GM18519 (cell line): ENCODE measurements around the gene AKNA.

Source experiments
- ATAC-seq: cut with Tn5 transposase; IDR thresholded peaks from one replicate; pipeline ENCODE4 v1.9.1; 2021; ENCODE audit warnings: mild to moderate bottlenecking, moderate library complexity; ENCODE audit not compliant: unreplicated experiment, low FRiP score

The AKNA gene

DNA sequence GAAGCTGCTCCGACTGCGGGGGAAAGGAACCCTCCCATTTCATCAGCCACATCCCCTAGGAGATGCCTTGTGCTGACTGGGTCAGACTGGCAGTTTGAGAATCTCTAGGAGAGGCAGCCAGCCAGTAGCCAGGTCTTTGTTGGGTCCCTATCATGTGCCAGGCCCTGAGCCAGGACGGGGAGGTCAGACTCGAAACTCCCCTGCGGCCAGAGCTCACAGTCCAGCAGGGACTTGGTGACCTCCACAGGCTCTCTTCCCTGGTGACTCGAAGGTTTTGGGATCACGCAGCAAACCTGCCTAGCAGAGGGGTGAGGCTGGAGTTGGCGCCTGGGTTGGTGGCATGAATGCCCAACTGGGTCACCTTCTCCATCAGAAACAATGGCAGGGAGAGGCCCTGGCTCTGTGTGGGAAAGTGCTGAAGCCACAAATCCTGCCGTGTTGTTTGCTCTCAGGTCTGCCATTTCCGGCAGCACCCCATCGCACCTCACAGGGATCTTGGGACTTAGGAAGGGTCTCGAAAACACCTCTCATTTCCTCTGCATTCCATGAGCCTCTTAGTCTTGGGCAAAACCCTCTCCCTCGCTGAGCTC lies 79.3 kb downstream of the AKNA start:
- ATAC-seq: no peak

DNA sequence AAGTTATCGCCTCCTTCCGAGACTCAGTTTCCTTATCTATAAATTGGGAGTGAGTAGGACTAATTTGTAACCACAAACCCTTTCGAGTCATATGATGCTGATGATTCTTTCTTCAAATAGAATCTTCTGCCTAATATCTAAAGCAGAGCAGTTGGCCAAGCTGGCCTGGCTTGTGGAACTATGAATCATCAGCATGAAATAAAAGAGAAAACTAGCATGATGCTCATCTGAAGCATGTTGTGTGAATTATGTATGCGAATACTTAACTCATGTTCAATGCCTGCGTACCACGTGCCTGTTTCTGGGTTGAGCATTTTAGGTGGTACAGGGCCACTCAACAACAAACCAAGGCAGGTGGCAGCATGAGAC lies 79.9 kb downstream of the AKNA start:
- ATAC-seq: no peak

DNA sequence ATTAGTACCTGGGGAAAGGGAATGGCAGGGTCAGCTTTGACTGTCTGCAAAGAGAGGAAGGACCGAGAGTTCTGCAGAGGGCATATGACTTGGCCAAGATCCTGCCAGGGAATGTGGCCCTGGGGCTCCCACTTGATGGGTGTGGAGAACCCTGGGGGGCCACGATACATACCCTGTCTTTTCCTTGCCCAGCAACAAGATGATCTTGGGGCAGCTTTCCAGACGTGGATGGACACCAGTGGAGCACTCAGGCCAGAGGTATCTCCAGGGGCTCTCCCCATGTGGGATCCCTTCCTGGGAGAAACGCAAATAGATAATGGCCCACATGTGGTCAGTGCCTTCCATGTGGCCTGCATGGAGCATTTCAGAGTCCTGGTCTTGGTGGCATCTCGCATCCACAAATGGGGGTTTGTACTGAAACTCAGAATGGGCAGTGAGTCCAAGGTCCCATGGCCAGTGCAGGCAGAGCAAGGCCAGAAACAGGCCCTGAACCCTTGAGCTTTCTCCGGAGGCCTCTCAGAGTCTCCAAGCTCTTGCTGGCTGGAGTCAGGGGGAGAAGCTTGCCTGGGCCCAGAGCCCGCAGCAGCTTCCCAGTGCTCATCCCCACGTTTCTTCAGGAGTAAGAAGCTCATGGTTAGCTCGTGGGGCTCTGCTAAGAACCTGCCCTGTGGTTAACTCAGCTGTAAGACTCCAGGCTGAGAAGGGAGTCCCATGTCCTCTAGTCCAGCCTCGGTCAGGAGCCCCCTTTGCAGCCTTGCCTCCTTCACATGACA lies 83.2 kb downstream of the AKNA start:
- no peak for ATAC-seq

DNA sequence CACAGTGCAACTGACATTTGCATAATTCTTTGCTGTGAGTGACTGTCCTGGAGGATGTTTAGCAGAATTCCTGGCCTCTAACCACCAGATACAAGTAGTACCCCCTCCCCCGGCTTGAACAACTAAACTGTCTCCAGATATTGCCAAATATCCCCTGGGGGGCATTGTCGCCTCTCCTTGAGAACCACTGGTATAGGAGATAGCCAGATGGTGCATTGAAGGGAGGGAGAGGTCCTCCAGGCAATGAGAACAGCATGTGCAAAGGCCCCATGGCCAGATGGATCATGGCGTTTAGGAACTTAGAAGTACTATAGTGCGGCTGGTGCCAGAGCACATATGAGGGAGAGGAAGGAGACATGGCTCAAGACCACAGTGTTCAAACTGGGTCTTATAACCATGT lies 83.8 kb downstream of the AKNA start:
- ATAC-seq: no peak

DNA sequence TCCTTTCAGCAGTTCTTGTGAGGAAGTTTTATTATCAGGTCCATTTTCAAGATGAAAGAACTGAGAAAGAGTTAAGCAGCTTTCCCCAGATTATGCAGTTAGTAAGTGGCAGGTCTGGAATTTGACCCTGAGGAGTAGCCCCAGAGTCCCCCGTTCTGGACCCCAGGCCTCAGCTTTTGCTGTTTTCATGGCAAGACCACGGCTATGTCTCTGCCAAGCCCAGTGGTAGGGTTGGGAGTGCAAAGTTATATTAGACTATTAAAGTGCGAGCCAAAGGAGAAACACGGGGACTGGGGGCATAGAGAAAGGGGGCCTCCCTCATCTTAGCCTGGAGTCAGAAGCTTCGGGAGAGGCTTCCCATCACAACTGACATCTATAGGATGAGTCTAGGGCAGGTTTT lies 84.2 kb downstream of the AKNA start:
- no peak for ATAC-seq

DNA sequence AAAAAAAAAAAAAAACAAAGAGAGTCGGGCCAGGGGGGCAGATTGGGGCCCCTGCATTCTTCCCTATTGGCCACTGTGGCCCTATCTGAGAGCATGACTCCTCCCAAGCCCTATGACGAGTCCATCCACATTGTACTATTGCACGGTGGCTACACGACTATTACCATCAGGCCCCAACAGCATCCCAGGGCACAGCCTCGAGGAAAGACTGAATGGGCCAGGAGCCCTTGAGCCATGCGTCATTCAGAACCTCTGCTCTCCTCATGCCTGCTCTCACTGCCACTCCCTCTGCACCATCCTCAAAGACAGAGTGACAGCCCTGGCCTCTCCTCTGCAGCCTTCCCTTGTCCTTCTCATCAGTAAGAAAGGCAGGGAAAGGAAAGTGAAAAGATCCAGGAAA lies 85.1 kb downstream of the AKNA start:
- no peak for ATAC-seq

DNA sequence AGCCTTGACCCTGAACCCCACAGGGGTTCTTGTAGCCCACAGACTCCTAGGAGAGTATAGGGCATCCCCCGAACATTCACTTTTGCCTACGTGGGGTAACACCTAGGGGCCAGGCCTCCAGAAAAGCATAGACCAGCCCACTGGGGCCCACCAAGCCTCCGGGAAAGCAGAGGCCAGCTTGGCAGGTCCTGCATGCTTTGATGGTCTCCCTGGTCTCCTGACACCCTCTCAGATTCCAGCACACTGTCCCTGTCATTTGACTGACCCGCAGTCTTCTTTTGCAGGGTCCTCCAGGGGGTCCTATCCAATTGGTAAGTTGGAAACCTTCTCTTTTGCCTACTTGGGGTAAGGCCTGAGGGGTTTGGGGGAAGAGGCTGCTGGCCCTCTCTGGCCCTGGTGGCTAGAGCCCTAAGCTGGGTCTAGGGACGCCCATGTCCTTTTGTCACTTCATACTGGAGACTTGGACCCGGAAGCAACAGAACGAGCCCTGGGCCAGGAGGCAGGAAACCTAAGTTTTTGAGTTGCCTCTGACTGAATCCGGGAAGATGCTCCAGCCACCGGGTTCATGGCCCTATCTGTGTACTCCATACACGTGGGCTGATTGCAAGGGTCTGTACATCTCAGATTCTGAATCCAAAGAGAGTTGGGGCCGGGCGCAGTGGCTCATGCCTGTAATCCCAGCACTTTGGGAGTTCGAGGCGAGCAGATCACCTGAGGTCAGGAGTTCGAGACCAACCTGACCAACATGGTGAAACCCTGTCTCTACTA lies 85.8 kb downstream of the AKNA start:
- ATAC-seq: no peak

DNA sequence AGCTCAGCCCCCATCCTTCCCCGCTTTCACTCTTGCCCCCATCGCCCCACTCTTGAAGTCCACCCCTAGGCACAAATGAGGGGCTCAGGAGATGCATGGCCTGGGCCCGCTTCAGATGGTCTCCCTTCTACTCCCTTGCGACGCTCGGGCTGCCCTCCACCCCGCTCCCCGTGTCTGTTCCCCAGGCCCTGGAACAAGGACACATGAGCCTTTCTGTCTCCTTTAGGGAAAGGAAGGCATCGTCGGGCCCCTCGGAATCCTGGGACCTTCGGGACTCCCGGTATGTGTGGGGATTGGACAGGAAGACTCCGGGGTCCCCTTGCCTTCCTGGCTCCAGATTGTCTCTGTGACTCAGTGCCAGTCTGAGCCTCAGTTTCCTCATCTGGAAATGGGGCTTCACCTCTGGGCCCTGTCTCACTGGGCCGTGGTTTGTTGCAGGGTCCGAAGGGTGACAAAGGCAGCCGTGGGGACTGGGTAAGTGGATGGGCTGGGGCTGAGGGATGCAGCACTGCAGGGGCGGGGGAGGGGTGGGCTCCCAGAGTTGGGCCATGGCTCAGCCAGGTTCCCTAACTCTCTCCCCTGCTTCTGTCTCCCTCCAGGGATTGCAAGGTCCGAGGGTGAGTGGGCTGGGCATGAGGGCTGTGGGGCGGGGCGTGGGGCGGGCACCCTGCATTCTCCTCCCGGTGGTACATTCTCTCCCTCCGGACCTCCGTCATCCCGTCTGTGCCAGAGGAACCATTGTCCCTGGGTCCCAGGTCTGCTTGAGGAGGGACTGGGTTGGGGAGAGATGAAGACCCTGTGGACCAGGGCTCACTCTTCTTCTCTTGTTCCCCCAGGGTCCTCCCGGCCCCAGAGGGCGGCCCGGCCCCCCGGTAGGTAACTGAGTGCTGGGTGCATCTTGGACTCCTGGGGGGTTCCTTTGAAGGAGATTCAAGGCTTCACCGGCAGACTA lies 86.7 kb downstream of the AKNA start:
- no peak for ATAC-seq

DNA sequence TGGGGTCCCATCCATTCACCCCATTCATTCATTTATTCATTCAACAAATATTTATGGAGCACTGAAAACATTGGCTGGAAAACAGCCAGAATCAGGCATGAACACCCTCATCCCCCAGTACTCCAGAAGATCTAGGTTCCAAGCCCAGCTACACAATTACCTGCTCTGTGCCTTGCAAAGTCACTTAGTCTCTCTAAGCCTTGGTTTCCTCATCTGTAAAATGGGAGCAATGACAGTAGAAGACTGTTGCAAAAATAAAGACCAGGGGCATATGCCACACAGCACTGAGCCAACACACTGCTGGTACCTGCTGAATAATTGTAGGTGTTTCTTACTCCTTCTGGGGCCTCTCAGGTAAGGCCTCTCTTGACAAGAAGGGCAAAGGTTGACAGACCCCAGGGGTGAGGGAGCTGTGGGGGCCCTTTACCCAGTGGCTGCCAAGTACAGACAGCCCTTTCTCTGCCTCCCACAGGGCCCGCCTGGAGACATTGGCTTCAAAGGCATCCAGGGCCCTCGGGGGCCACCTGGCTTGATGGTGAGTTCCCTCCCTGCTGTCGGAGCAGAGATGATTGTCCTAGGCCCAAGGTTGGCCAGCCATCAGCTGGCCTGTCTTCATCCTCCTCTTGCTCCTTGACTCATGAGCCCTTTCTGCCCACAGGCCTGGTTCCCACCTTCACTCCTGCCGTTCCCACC lies 87.5 kb downstream of the AKNA start:
- ATAC-seq: no peak

DNA sequence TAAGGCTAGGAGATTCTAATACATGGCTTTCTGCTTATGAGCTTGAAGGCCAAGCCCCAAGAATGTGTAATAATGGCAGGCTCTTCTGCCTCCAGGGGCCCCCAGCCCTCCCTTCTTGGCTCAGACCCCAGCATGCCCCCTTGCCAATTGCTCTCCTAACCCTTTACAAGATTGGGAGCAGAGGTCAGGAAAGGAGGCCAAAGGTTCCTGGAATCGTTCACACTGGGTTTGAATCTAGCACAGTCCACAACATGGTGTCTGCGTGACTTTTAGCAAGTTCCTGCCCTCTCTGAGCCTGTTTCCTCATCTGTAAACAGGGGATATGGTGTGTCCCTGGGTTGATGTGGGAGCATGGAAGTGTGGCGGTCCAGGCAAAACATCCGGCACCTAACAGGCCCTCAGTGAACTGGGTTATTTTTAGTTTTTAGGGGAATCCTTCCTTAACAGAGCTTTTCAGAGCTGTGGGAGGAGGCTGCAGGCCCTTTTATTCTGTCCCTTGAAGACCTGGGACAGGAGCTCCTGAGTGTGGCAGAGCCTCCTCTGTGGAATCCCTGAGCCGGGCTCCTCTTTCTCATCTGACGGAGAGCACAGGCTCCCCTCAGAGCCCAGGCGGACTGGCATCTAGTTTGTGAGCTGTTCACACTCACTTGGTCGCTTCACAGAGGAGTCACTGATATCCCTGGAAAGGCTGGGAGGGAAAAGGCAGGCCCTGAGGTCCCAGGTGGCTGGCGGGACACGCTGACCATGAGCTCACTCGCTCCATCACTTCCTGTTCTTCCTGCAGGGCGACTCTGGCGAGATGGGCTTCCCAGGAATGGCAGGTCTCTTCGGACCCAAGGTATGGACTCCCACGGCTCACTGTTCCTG lies 88.3 kb downstream of the AKNA start:
- ATAC-seq: no peak

DNA sequence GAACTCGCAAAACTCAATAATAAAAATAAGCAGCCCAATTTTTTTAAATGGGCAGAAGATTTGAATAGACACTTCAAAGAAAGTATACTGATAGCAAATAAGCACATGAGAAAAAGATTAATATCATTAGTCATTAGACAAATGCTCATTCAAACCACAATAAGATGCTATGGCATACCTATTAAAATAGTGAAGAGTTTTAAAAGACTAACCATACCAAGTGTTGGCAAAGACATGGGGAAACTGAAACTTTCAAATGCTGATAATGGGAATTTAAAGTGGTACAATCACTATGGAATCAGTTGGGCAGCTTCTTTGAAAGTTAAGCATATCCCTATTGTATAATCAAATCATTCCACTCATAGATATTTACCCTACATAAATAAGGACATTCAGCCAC lies 91.4 kb downstream of the AKNA start:
- no peak for ATAC-seq

DNA sequence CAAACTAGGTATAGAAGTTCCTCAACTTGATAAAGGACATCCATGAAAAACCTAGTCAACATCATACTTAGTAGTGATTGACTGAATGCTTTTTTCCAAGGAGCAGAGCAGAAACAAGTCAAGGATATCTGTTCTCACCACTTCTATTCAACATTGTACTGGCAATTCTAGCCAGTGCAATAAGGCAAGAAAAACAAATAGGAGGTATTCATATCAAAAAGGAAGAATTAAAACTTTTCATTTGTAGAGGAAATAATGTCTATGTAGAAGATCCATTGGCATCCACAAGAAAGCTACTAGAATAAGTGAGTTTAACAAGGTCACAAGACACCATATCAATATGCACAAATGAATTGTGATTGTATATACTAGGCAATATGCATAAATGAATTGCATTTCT lies 93.1 kb downstream of the AKNA start:
- ATAC-seq: no peak

DNA sequence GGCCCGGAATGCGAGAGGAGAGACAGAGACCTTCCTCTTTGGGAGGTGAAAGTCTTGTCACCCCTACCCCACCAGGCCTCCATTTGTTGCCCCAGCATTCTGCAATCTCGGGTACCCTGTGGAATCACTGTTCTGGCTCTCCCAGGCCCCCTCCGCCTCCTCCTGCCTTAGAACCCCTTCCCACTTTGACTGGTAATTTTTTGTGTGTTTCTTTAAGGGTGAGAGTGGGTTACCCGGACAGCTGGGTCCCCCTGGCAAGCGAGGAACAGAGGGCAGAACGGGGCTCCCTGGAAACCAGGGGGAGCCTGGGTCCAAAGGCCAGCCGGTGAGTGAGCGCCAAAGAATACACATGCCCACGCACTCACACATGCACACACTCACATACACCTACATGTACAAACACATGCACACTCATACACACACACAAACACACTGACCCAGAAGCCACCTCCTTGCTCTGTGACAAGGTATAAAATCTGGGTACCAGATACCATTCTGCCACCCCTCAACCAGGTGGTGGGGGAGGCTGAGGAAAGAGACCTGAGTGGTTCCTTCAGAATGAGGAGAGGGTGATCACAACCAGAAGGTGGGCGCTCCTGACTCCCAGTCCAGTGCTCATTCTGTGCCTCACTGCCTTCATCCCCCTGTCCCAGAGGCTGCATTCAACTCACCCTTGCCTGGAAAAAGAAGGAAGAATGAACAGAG lies 95.7 kb downstream of the AKNA start:
- no peak for ATAC-seq

DNA sequence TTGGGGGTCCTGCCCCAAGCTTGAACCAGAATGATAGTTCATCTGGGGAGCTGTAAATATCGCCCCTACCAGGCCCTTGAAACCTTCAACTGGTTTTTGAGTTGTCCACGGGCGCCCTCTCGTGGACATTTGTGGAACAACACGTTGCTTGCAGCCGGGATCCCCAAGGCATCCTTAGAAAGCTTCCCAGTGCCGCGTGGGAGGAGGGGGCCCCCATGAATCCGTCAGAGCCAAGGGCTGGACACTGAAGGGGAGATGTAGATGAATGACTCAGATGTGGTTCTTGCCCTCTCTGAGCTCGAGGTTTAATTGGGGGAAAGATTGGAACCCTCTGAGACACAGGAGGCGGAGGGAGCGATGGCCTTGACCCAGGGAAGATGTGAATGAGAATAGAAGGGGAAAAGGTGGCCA lies 96.7 kb downstream of the AKNA start:
- no peak for ATAC-seq

DNA sequence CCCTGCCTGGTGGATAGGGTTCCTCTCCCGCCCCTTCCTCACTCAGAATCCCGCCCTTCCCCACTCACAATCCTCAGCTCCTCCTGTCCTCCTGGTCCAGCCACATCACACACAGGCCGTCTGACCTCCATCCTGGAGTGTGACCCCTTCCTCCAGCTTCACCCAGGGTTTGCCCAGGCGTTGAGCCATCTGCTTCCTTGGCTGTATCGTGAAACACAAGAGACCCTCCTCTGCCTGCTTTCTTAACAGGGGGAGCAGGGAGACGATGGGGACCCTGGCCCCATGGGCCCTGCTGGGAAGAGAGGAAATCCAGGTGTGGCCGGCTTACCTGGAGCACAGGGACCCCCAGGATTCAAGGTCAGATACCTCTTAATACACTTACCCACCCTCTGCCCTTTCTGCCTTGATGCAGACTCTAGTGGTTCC lies 97.2 kb downstream of the AKNA start:
- ATAC-seq: no peak

DNA sequence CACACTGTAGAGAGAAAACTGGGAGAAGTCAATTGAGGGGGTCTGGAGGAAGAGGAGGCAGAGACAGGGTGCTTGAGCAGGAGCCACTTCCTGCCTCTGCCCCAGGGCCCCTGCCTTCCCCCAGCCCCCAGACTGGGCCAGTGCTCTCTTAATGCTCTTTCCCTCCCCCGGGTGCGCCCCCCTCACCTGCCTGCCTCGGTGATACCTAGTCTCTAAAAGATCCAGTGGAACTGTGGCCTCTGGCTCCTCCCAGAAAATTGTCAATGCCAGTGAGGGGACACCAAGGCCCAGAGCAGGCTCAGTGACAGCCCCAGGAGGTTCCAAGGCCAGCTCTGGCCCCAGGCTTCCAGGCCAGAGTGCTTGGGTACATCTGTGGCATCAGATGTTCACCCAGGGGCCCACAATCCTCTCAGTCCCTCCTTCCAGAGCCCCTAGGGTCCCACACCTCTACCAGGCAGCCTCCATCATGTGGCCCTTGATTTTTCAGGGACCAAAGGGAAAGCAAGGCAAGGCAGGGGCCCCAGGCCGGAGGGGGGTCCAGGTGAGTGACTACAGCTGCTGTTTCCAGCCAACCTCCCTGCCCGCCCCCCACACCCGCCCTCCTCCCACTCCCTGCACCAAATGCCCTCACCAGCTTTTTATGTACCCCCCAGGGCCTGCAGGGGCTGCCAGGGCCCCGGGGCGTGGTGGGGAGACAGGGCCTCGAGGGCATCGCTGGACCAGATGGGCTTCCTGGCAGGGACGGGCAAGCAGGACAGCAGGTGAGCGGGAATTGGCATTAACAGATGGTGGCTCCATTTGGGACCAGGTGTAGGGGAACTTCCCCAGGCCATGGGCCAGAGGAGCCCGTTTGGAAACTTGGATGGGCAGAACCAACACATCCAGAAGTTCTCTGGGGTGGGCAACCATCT lies 98.0 kb downstream of the AKNA start:
- no peak for ATAC-seq

DNA sequence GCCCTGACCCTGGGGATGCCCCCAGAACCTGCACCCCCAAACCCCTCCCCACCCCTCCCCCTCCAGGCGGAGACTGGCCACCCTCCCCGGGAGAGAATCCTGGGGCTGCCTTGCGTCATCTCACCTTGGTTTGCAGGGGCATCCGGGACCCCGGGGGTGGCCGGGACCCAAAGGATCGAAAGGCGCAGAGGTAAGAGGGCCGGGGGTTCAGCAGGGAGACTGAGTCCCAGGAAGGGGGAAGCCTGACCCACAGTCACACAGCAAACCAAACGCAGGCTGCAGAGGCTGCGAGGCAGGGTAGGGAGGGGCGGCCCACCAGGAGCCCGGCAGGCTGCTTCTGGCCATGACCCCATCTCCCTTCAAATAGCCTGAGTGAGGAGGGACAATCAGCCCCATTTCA lies 98.7 kb downstream of the AKNA start:
- no peak for ATAC-seq
